GM18519 (cell line): ENCODE results near the gene CNTN5.
"Not testable (repeated sequence)": the region's sequence is repeated elsewhere in the genome, so short reads cannot be mapped to it uniquely, and the experiment has no call there.

Source experiments
- ATAC-seq: cut with Tn5 transposase; IDR thresholded peaks from one replicate; pipeline ENCODE4 v1.9.1; 2021; ENCODE audit warnings: mild to moderate bottlenecking, moderate library complexity; ENCODE audit not compliant: unreplicated experiment, low FRiP score

The CNTN5 gene

DNA sequence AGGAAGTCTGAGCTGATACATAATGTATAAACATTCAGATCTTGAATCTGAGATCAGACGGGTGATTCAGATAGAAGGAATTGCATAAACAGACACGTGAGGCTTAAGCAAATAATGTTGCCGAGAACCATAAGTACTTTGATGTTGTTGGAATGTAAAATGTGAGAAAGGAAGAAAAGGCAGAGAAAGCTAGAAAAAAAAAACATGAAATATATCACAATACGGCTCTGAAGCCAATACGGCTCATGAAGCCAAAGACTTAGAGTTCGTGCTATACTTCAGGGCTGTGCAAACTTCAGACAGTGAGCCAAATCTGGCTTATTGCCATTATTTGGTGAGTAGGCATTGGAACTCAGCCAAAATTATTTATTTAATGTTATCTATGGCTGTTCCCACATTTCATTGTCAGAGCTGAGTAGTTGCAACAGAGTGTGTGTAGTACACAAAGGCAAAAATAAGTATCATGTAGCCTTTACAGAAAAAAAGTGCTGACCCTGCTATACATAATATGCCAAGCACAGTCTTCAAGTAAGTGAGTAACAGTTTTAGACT lies 673.3 kb downstream of the CNTN5 start:
- ATAC-seq, result no peak

DNA sequence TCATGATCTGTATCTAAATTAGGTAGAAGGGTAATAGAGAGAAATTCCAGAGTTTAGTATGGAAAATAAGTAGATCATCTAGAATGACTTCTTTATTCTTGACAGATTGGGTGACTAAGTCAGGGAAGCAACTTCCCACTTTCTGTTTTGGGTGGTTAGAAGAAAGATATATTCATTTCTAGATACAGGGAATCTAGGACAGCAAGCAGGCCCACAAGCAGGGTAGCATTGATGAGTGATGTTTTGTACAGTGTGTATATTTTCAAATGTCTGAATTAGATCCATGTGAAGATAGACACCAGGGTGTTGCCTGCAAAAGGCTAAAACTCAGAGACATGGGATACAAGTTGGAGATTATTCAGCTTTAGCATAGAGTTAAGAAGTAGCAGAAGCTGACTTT lies 674.4 kb downstream of the CNTN5 start:
- ATAC-seq, result no peak

- no peak for ATAC-seq
Measured at GRCh38 chr11:99706848-99707247, 686.1 kb downstream of the CNTN5 start.

- no peak for ATAC-seq
Measured at GRCh38 chr11:99708928-99709672, 688.4 kb downstream of the CNTN5 start.

GRCh38 chr11:99716302-99716701 lies 695.6 kb downstream of the CNTN5 start:
- no peak for ATAC-seq

DNA sequence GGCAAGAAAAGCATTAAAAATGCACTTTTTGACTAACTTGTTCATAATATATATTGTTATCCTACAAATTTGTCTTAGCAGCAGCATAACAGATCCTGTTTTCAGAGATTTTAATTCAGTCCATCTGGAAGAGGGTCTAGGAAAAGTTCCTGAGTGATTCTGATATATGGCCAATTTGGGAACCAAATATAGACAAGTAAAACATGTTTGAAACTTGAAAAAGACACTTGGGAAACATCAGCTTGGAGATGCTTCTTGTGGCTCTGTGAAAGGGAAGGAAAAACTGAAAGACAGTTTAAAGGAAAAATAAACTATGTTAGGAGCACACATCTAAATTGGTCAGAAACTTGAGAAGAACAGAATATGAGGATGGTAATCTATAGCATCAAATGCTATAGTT lies 697.5 kb downstream of the CNTN5 start:
- ATAC-seq, result no peak

DNA sequence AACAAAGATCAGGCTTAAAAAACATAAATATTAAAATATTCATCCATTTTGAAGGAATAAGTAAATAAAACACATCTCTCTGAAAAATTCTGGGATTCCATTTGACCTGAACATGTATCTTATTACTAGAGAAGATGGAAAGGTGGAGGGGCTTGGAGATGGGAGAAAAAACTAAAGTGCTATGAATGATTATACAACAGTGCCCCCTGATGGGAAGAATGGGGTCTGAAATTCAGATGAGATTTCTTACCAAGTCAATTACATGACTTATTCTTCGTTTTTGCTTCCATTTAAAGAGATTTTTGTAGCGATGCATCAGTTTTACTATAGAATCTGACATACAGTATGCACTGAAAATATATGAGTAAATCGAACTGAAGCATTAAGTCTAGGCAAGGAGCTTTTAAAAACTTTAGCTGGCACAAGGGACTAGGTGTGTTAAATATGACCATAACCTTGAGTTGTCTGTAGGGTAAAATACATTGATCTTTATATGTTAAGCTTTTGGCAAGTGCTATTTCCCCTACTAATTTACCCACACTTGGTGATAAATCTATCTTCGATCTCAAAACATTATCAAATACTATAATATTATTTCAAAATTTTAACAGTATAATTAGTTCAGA lies 718.8 kb downstream of the CNTN5 start:
- ATAC-seq, result no peak

GRCh38 chr11:99742501-99742900 lies 721.8 kb downstream of the CNTN5 start:
- no peak for ATAC-seq

GRCh38 chr11:99759787-99760186 lies 739.0 kb downstream of the CNTN5 start:
- no peak for ATAC-seq

GRCh38 chr11:99766811-99767210 lies 746.1 kb downstream of the CNTN5 start:
- ATAC-seq, result no peak

DNA sequence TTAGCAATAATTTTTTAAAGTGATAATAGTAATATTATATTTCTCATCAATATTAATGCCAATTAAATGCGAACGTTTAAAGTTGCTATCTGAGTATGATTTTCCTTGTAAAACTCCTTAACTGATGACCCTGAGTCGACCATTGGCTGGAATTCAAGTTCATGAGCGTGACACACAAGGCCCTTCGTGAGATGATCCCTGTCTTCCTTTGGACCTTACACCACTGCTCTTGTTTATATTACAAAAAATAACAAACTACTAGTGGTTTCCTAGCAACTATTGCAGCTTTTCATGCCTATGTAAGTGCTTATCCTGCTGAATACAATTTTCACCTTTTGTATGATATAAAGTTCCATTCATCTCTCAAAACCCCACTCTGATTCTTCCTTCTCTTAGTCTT lies 752.9 kb downstream of the CNTN5 start:
- no peak for ATAC-seq

GRCh38 chr11:99781074-99781473 lies 760.3 kb downstream of the CNTN5 start:
- ATAC-seq, result no peak

DNA sequence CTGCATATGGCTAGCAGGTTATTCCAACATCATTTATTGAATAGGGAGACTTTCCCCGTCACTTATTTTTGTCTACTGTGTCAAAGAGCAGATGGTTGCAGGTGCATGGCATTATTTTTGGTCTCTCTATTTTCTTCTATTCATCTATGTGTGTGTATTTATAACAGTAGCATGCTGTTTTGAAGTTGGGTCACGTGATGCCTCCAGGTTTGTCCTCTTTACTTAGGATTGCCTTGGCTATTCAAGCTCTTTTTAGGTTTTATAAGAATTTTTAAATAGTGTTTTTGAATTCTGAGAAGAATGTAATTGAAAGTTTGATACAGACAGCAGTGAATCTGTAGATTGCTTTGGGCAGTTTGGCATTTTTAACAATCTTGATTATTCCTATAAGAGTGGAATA lies 770.6 kb downstream of the CNTN5 start:
- no peak for ATAC-seq

GRCh38 chr11:99795999-99796398 lies 775.2 kb downstream of the CNTN5 start:
- no peak for ATAC-seq

- ATAC-seq, result no peak
Measured at GRCh38 chr11:99803501-99803900, 782.8 kb downstream of the CNTN5 start.

- ATAC-seq, result no peak
Measured at GRCh38 chr11:99812516-99812915, 791.8 kb downstream of the CNTN5 start.

- ATAC-seq, result no peak
Measured at GRCh38 chr11:99814021-99814420, 793.3 kb downstream of the CNTN5 start.

GRCh38 chr11:99814738-99815137 lies 794.0 kb downstream of the CNTN5 start:
- ATAC-seq, result no peak

DNA sequence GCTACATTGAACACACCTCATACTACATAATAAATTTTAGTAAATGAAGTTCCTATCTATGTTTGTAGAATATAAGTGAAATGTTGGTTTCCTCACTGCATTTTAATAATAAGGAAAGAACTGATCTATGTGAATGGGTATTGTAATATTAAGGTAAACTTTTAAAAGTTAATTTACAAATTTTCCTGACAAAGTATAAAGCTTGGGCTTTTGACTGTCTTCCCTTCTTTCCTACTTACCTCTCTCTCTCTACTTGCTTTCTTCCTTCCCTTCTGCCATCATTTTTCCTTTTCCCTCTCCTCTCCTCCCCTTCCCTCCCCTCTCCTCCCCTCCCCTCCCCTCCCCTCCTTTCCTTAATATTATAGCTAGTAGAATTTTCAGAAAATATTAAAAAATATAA lies 798.2 kb downstream of the CNTN5 start:
- no peak for ATAC-seq

- no peak for ATAC-seq
Measured at GRCh38 chr11:99822846-99823565, 802.3 kb downstream of the CNTN5 start.

DNA sequence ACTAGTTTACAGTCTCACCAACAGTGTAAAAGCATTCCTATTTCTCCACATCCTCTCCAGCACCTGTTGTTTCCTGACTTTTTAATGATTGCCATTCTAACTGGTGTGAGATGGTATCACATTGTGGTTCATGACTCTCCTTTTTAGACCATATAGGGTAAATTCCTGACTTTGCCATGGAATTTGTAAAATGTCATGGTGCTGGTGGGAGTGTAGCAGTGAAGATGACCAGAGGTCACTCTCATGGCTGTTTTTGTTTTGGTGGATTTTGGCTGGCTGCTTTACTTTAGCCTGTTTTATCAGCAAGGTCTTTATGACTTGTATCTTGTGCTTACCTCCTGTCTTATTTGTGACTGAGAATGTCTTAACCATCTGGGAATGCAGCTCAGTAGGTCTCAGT lies 816.0 kb downstream of the CNTN5 start:
- ATAC-seq, result not testable (repeated sequence)
